ENCODE data around the gene DHRS1.

DHRS1 gene

DNA sequence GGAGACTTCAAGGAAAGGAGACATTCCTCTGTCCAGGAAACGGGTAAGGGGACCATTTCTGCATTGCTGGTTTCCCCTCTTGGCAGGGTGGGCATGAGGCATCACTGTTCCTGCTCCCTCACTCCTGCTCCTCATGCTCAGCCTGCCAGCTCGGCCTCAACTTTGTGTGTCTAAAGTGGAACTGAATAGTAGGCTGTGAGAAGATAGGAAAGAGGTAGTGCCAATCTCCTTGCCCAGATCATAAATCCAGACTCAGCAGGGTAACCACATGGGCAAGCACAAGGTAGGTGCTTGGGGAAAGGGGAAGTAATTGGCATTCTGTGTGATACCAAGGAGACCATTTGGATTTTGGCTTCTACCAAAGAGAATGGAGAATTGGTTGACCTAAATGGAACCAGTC lies 14.3 kb upstream of the DHRS1 start:
- Histone ChIP-seq H3K9me3 (ENCODE audit: insufficient read depth, low read depth, low read length) (no peaks in the 10 kb centered on the region), H3K27ac (ENCODE audit: low read length) (no peak overlapping the region), H3K4me3 (ENCODE audit: low read length) (no peak overlapping the region), H3K4me1 (ENCODE audit: insufficient read depth, low read length) (no peaks in the 10 kb centered on the region), H3K36me3 (ENCODE audit: insufficient read depth, low read depth, low read length) (peaks cover 14% of the 10 kb centered on the region), H3K9ac (ENCODE audit: low read depth, low read length) (no peak overlapping the region), H3K27me3 (ENCODE audit: insufficient read depth, low read length) (peaks cover 25% of the 10 kb centered on the region)

DNA sequence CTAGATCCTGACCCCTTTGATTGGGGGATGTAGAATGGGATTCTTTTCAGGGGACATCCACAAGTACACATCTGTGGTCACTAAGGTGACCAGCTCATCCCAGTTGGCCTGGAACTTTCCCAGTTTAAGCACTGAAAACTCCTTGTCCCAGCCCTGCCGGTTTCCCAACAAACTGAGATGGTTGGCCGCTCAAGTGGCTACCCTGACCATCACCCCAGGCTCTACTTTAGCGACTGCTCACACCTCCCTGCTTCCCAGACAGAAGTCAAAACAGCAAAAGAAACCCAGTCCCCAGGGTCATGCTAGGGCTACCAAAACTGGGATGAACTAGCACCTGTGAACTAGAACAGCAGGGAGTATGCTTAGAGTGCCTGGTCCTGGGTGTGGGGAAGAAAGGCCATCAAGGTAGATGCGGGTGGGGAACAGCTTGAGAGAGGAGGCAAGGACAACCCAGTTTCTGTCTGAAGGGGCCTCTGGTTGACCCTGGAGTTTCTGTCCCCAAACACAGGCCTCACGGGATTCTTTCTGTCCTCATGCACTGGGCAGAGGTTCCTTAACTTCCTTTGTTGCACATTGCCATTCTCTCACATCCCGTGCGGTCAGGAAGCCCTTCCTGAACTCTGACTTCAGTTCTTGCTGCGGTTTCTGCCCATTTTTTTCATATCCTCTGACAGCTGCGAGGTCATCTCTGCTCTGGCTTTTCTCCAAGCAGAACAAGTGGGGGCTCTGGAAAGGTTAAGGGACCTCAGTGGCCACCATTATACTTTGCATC lies 13.3 kb upstream of the DHRS1 start:
- Histone ChIP-seq H3K36me3 (ENCODE audit: insufficient read depth, low read depth, low read length) (peaks cover 21% of the 10 kb centered on the region), H3K9me3 (ENCODE audit: insufficient read depth, low read depth, low read length) (no peaks in the 10 kb centered on the region), H3K4me1 (ENCODE audit: insufficient read depth, low read length) (no peaks in the 10 kb centered on the region), H3K9ac (ENCODE audit: low read depth, low read length) (no peak overlapping the region), H3K4me3 (ENCODE audit: low read length) (no peak overlapping the region), H3K27ac (ENCODE audit: low read length) (no peak overlapping the region), H3K27me3 (ENCODE audit: insufficient read depth, low read length) (peaks cover 15% of the 10 kb centered on the region)

GRCh38 chr14:24311837-24312615 lies 12.4 kb upstream of the DHRS1 start:
- peaks cover 24% of the 10 kb centered on the region for H3K36me3 ChIP-seq (ENCODE audit: insufficient read depth, low read depth, low read length)
- no peaks in the 10 kb centered on the region for H3K4me1 ChIP-seq (ENCODE audit: insufficient read depth, low read length)
- no peak overlapping the region for H3K4me3 ChIP-seq (ENCODE audit: low read length)
- peaks cover 6% of the 10 kb centered on the region; the same call in 1 of the 2 replicates for H3K27me3 ChIP-seq (ENCODE audit: insufficient read depth, low read length)
- H3K27ac ChIP-seq (ENCODE audit: low read length) = no peak overlapping the region
- H3K9me3 ChIP-seq (ENCODE audit: insufficient read depth, low read depth, low read length) = no peaks in the 10 kb centered on the region
- H3K9ac ChIP-seq (ENCODE audit: low read depth, low read length) = no peak overlapping the region

DNA sequence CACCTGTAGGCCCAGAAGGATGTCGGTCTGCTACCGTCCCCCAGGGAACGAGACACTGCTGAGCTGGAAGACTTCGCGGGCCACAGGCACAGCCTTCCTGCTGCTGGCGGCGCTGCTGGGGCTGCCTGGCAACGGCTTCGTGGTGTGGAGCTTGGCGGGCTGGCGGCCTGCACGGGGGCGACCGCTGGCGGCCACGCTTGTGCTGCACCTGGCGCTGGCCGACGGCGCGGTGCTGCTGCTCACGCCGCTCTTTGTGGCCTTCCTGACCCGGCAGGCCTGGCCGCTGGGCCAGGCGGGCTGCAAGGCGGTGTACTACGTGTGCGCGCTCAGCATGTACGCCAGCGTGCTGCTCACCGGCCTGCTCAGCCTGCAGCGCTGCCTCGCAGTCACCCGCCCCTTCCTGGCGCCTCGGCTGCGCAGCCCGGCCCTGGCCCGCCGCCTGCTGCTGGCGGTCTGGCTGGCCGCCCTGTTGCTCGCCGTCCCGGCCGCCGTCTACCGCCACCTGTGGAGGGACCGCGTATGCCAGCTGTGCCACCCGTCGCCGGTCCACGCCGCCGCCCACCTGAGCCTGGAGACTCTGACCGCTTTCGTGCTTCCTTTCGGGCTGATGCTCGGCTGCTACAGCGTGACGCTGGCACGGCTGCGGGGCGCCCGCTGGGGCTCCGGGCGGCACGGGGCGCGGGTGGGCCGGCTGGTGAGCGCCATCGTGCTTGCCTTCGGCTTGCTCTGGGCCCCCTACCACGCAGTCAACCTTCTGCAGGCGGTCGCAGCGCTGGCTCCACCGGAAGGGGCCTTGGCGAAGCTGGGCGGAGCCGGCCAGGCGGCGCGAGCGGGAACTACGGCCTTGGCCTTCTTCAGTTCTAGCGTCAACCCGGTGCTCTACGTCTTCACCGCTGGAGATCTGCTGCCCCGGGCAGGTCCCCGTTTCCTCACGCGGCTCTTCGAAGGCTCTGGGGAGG lies 11.3 kb upstream of the DHRS1 start, which contains the start of gene LTB4R:
TSS of gene LTB4R (plus strand) at position 857 of the 959 bp plus-strand sequence. CDS start 4,150 bp downstream, outside the sequence.
- Histone ChIP-seq H3K4me1 (ENCODE audit: insufficient read depth, low read length) (no peaks in the 10 kb centered on the region), H3K36me3 (ENCODE audit: insufficient read depth, low read depth, low read length) (peaks cover 35% of the 10 kb centered on the region), H3K9me3 (ENCODE audit: insufficient read depth, low read depth, low read length) (no peaks in the 10 kb centered on the region), H3K4me3 (ENCODE audit: low read length) (no peak within 1 kb of the TSS), H3K9ac (ENCODE audit: low read depth, low read length) (no peak within 1 kb of the TSS), H3K27me3 (ENCODE audit: insufficient read depth, low read length) (no peaks in the 10 kb centered on the region; the same call in 1 of the 2 replicates), H3K27ac (ENCODE audit: low read length) (no peak within 1 kb of the TSS)

GRCh38 chr14:24310265-24310645 lies 10.7 kb upstream of the DHRS1 start:
- Histone ChIP-seq H3K4me1 (ENCODE audit: insufficient read depth, low read length) (no peaks in the 10 kb centered on the region), H3K9ac (ENCODE audit: low read depth, low read length) (no peak overlapping the region), H3K4me3 (ENCODE audit: low read length) (no peak overlapping the region), H3K9me3 (ENCODE audit: insufficient read depth, low read depth, low read length) (no peaks in the 10 kb centered on the region), H3K27me3 (ENCODE audit: insufficient read depth, low read length) (no peaks in the 10 kb centered on the region; the same call in 1 of the 2 replicates), H3K27ac (ENCODE audit: low read length) (no peak overlapping the region), H3K36me3 (ENCODE audit: insufficient read depth, low read depth, low read length) (peaks cover 41% of the 10 kb centered on the region)

DNA sequence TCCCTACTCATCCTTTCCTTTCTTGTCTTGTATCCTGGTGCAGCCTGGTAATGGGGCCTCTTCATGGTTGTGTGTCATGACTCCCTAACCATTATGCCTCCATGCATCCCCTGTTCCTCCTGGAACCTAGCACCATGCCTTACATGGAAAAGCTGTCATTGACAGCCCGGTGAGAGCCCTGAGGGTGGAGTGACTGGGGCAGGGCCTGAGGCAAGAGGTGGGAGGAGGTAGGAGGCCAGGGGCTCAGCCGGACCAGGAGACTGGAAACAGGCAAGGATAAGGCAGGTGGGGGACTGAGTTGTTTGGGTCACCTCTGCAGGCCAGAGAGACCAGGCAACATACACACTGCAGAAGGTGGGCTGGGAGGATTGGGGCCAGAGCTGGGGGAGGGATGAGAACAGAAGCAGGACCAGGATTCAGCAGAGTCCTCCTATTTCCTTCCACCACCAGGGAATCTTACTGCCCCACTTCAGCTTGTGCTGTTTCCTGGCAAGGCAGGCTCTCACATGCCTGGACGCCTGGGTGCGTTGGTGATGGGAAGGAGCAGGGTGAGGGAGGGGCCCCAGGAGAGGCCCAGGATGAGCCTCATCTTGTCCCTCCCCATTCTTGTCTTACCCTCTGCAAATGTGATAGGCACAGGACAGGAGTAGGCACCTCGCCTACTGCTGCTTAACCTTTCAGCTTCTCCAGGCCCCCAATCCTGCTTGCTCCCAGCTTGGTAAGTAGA lies 10.1 kb upstream of the DHRS1 start, which contains the start of gene LTB4R2:
TSS of gene LTB4R2 (plus strand) at position 603 of the 727 bp plus-strand sequence. CDS start 525 bp downstream, outside the sequence.
- Histone ChIP-seq H3K9me3 (ENCODE audit: insufficient read depth, low read depth, low read length) (no peaks in the 10 kb centered on the region), H3K4me1 (ENCODE audit: insufficient read depth, low read length) (no peaks in the 10 kb centered on the region), H3K27ac (ENCODE audit: low read length) (no peak within 1 kb of the TSS), H3K9ac (ENCODE audit: low read depth, low read length) (no peak within 1 kb of the TSS), H3K4me3 (ENCODE audit: low read length) (no peak within 1 kb of the TSS), H3K27me3 (ENCODE audit: insufficient read depth, low read length) (no peaks in the 10 kb centered on the region; the same call in 1 of the 2 replicates), H3K36me3 (ENCODE audit: insufficient read depth, low read depth, low read length) (peaks cover 47% of the 10 kb centered on the region)

DNA sequence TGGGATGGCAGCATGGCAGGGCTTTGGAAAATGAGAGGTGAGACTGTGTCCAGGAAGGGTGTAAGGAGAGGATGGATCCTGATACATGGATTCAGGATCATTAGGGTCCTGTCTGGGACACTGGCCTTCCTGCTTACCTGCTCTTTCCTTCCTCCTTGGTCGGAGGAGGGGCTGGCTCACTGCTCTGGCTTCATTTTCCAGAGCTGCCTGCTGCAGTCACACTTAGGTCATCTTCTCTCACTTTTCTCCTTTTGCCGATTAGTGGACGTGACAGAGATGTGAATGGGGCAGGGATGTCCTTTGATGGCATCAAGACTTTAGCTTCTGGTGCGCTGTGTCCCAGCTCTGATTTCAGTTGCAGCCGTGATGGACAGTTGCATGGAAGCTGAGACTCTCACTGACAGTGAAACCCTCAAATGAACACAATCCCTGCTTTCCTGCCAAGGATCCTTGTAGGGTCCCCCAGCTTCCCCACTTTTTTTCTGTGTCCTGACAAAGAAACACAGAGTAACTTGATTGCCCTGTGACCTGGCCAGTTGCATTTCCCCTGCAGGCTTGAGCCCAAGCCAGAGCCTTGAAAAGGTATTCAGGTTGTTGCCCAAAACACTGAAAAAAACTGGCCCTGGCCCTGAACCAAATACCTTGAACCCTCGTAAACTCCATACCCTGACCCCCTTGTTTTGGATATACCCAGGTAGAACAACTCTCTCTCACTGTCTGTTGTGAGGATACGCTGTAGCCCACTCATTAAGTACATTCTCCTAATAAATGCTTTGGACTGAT lies 9.0 kb upstream of the DHRS1 start:
- Histone ChIP-seq H3K9me3 (ENCODE audit: insufficient read depth, low read depth, low read length) (no peaks in the 10 kb centered on the region), H3K27ac (ENCODE audit: low read length) (no peak overlapping the region), H3K4me1 (ENCODE audit: insufficient read depth, low read length) (no peaks in the 10 kb centered on the region), H3K27me3 (ENCODE audit: insufficient read depth, low read length) (no peaks in the 10 kb centered on the region), H3K36me3 (ENCODE audit: insufficient read depth, low read depth, low read length) (peaks cover 59% of the 10 kb centered on the region), H3K4me3 (ENCODE audit: low read length) (no peak overlapping the region), H3K9ac (ENCODE audit: low read depth, low read length) (no peak overlapping the region)

- Histone ChIP-seq H3K36me3 (ENCODE audit: insufficient read depth, low read depth, low read length) (peaks cover 66% of the 10 kb centered on the region), H3K4me3 (ENCODE audit: low read length) (no peak within 1 kb of the TSS), H3K27me3 (ENCODE audit: insufficient read depth, low read length) (no peaks in the 10 kb centered on the region)
These were observed 8.2 kb upstream of the DHRS1 start, which contains the start of gene CIDEB for GRCh38 chr14:24307575-24308341. TSS of gene CIDEB (minus strand) at chr14:24307977. CDS start at chr14:24307858, 119 bp downstream.

GRCh38 chr14:24307156-24307574 lies 7.6 kb upstream of the DHRS1 start:
- Histone ChIP-seq H3K27me3 (ENCODE audit: insufficient read depth, low read length) (no peaks in the 10 kb centered on the region), H3K27ac (ENCODE audit: low read length) (no peak overlapping the region), H3K4me3 (ENCODE audit: low read length) (no peak overlapping the region), H3K36me3 (ENCODE audit: insufficient read depth, low read depth, low read length) (peaks cover 71% of the 10 kb centered on the region), H3K9ac (ENCODE audit: low read depth, low read length) (no peak overlapping the region), H3K4me1 (ENCODE audit: insufficient read depth, low read length) (no peaks in the 10 kb centered on the region), H3K9me3 (ENCODE audit: insufficient read depth, low read depth, low read length) (no peaks in the 10 kb centered on the region)

More at GRCh38 chr14:24307575-24308341, 8.2 kb upstream of the DHRS1 start, which contains the start of gene CIDEB:
- Histone ChIP-seq H3K9ac (ENCODE audit: low read depth, low read length) (no peak within 1 kb of the TSS), H3K9me3 (ENCODE audit: insufficient read depth, low read depth, low read length) (no peaks in the 10 kb centered on the region), H3K27ac (ENCODE audit: low read length) (no peak within 1 kb of the TSS), H3K4me1 (ENCODE audit: insufficient read depth, low read length) (no peaks in the 10 kb centered on the region)
